ENCODE results near the gene FOXJ1. TPM values are rescaled to one million over a fixed set of nuclear protein-coding genes. Genes with fewer than 3 reads are reported as not detected.

The FOXJ1 gene
- total RNA-seq, 1 experiment from 2014 or later, result not detected

DNA sequence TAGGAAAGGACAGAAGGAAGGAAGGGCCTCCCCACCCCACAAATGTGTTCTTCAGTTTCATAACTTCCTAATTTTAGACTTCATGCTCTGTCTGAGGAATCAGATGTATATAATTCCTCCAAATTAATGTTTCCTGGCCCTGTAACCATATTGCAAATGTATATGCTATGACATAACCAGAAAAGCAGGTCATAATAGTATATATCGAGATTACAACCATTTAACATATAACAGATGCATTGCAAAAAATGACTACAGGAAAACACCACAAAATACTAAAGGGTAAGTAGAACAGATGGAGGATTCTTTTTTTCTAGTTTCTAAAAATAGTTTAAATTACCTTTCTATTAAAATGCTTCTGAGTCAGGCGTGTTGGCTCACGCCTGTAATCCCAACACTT is 34.3 kb downstream of the FOXJ1 start:
- ChIA-PET CTCF (interaction anchor here (0.7 to 1.0 kb wide), 3 partner anchors 93 to 342 kb away, joined by 3 to 5 read pairs (median 4); no protein-coding TSS in a partner anchor), POLR2A (no interaction called here)
- Mint-ChIP-seq H3K27me3 (ENCODE audit: insufficient read depth, unreplicated experiment) (no peaks in the 10 kb centered on the region), H3K36me3 (ENCODE audit: insufficient read depth, unreplicated experiment) (peaks cover under 1% of the 10 kb centered on the region), H3K9me3 (ENCODE audit: unreplicated experiment) (no peaks in the 10 kb centered on the region), H3K27ac (ENCODE audit: low read depth, unreplicated experiment) (no peak overlapping the region), H3K4me3 (ENCODE audit: unreplicated experiment) (no peak overlapping the region), H3K4me1 (ENCODE audit: insufficient read depth, unreplicated experiment) (peaks cover 5% of the 10 kb centered on the region)
- DNase-seq (ENCODE audit: unreplicated experiment), result no peak
- no TSS peak for BruUV-seq (replicated peaks)
- intact Hi-C loops (cut with micrococcal nuclease), result no loop called here
- no peak for TF ChIP-seq CTCF (IDR thresholded peaks at IDR 0.05; ENCODE audit: unreplicated experiment)

- Mint-ChIP-seq H3K27me3 (ENCODE audit: insufficient read depth, unreplicated experiment) (no peaks in the 10 kb centered on the region), H3K36me3 (ENCODE audit: insufficient read depth, unreplicated experiment) (peaks cover 12% of the 10 kb centered on the region), H3K4me1 (ENCODE audit: insufficient read depth, unreplicated experiment) (peaks cover 5% of the 10 kb centered on the region), H3K4me3 (ENCODE audit: unreplicated experiment) (no peak overlapping the region), H3K27ac (ENCODE audit: low read depth, unreplicated experiment) (no peak overlapping the region), H3K9me3 (ENCODE audit: unreplicated experiment) (no peaks in the 10 kb centered on the region)
- TF ChIP-seq CTCF (IDR thresholded peaks at IDR 0.05; ENCODE audit: unreplicated experiment), result no peak
- no TSS peak for BruUV-seq (replicated peaks)
- intact Hi-C loops (cut with micrococcal nuclease), result no loop called here
- CTCF ChIA-PET, result interaction anchor here (0.6 to 3.0 kb wide), 2 partner anchors 174 to 182 kb away, joined by 4 to 13 read pairs; no protein-coding TSS in a partner anchor
- POLR2A ChIA-PET, result interaction anchor here (0.6 to 3.1 kb wide), 3 partner anchors 22 to 161 kb away, joined by 3 to 21 read pairs (median 9); partner anchors contain the start of gene UBALD2
- no peak for DNase-seq (ENCODE audit: unreplicated experiment)
These were observed 36.2 kb downstream of the FOXJ1 start for GRCh38 chr17:76104896-76105231.

GRCh38 chr17:76104140-76104895 is 36.7 kb downstream of the FOXJ1 start:
- TSS peak; percentile 94 for BruUV-seq (replicated peaks)
- CTCF ChIA-PET, result interaction anchor here (0.6 to 3.0 kb wide), 6 partner anchors 90 to 226 kb away, joined by 3 to 13 read pairs (median 4); no protein-coding TSS in a partner anchor
- Mint-ChIP-seq H3K4me1 (ENCODE audit: insufficient read depth, unreplicated experiment) (peaks cover 5% of the 10 kb centered on the region), H3K4me3 (ENCODE audit: unreplicated experiment) (peak overlapping the region; percentile 95), H3K27ac (ENCODE audit: low read depth, unreplicated experiment) (peak overlapping the region; percentile 98), H3K36me3 (ENCODE audit: insufficient read depth, unreplicated experiment) (peaks cover 17% of the 10 kb centered on the region), H3K9me3 (ENCODE audit: unreplicated experiment) (no peaks in the 10 kb centered on the region), H3K27me3 (ENCODE audit: insufficient read depth, unreplicated experiment) (no peaks in the 10 kb centered on the region)
- DNase-seq (ENCODE audit: unreplicated experiment), result no peak
- intact Hi-C loops (cut with micrococcal nuclease), result no loop called here
- POLR2A ChIA-PET, result interaction anchor here (0.6 to 3.1 kb wide), 9 partner anchors 11 to 467 kb away, joined by 3 to 21 read pairs (median 4); partner anchors contain the start of genes EVPL, SRP68 and UBALD2
- no peak for TF ChIP-seq CTCF (IDR thresholded peaks at IDR 0.05; ENCODE audit: unreplicated experiment)

Measured in MCF 10A (cell line).